Measurements from ENCODE around the gene KLHL25. TPM values are rescaled to one million over a fixed set of nuclear protein-coding genes. Genes with fewer than 3 reads are reported as not detected.

The KLHL25 gene
- polyA plus RNA-seq, 2 of the 4 experiments (the other 2 are of a cell fraction), result 3.2 to 6.1 TPM

DNA sequence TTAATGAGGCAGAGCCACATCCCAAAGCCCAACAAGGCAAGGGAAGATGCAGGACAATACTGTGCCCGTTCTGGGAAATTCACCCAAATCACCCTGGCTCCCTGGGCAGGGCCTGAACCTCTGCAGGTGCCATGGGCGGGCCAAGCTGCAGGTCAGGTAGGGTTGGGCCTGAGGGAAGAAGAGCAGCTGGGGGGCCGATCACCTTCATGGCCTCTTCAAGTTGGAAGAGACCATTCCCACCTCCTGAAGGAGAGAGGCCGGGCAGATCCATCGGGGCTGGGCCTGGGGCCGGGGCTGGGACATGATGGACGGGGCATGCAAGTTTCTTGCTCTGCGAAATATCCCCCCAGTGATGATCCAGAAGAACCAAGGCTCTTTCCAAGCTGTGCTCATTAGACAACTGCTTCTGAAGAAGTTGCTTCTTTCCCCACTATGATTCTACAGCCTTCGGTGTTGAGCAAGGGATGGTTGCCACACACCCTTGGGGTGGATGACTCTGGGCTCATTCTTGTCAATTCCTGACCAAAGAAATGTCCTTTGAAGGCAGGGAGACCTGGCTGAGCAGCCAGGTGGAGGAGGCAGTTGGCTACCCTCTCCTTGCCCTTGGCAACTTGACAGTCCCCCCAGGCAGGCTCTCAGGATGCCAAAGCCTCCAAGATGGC, 38.2 kb downstream of the KLHL25 start (continued):
- TF ChIP-seq PBX3 (IDR thresholded peaks at IDR 0.05), result no peak

- DNase-seq (ENCODE audit: low read depth in 1 of 2, low spot score in 1 of 2) (no peak), FAIRE-seq (no peak), ATAC-seq (no peak)
- POLR2A ChIA-PET, result interaction anchor here (0.9 kb wide), 1 partner anchor 39 kb away, joined by 6 read pairs; no protein-coding TSS in a partner anchor
- H3K4me1 ChIP-seq, result no peaks in the 10 kb centered on the region
- CTCF ChIA-PET, result interaction anchor here (1.0 to 2.3 kb wide), 3 partner anchors 9 to 64 kb away, joined by 3 to 7 read pairs (median 3); no protein-coding TSS in a partner anchor
- 96% methylated on average over 4 of the region's 4 CpGs for WGBS (ENCODE audit: missing lambda C conversion rate)
- no peak overlapping the region for H3K27ac ChIP-seq
- TF ChIP-seq MAZ (IDR thresholded peaks at IDR 0.05; ENCODE audit: borderline replicate concordance, low read depth, low read length) (no peak), FOXS1 (CRISPR knock-in tag; IDR thresholded peaks at IDR 0.05) (no peak), HOXA7 (CRISPR knock-in tag; IDR thresholded peaks at IDR 0.05) (no peak), NR3C1 (IDR thresholded peaks at IDR 0.05) (no peak), MAX (IDR thresholded peaks at IDR 0.05) (no peak), SREBF2 (IDR thresholded peaks at IDR 0.05) (no peak), EHF (CRISPR knock-in tag; IDR thresholded peaks at IDR 0.05) (no peak), HDAC2 (IDR thresholded peaks at IDR 0.05) (no peak), PBX3 (IDR thresholded peaks at IDR 0.05) (no peak), CBX8 (IDR thresholded peaks at IDR 0.05) (no peak), HEYL (CRISPR knock-in tag; IDR thresholded peaks at IDR 0.05) (no peak), HOXB13 (CRISPR knock-in tag; IDR thresholded peaks at IDR 0.05; ENCODE audit: low read depth) (no peak), KDM5A (IDR thresholded peaks at IDR 0.05) (no peak)
- TF ChIP-seq, protein P1, sequence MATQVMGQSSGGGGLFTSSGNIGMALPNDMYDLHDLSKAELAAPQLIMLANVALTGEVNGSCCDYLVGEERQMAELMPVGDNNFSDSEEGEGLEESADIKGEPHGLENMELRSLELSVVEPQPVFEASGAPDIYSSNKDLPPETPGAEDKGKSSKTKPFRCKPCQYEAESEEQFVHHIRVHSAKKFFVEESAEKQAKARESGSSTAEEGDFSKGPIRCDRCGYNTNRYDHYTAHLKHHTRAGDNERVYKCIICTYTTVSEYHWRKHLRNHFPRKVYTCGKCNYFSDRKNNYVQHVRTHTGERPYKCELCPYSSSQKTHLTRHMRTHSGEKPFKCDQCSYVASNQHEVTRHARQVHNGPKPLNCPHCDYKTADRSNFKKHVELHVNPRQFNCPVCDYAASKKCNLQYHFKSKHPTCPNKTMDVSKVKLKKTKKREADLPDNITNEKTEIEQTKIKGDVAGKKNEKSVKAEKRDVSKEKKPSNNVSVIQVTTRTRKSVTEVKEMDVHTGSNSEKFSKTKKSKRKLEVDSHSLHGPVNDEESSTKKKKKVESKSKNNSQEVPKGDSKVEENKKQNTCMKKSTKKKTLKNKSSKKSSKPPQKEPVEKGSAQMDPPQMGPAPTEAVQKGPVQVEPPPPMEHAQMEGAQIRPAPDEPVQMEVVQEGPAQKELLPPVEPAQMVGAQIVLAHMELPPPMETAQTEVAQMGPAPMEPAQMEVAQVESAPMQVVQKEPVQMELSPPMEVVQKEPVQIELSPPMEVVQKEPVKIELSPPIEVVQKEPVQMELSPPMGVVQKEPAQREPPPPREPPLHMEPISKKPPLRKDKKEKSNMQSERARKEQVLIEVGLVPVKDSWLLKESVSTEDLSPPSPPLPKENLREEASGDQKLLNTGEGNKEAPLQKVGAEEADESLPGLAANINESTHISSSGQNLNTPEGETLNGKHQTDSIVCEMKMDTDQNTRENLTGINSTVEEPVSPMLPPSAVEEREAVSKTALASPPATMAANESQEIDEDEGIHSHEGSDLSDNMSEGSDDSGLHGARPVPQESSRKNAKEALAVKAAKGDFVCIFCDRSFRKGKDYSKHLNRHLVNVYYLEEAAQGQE (IDR thresholded peaks at IDR 0.05), result no peak
- TF ChIP-seq, protein P2, sequence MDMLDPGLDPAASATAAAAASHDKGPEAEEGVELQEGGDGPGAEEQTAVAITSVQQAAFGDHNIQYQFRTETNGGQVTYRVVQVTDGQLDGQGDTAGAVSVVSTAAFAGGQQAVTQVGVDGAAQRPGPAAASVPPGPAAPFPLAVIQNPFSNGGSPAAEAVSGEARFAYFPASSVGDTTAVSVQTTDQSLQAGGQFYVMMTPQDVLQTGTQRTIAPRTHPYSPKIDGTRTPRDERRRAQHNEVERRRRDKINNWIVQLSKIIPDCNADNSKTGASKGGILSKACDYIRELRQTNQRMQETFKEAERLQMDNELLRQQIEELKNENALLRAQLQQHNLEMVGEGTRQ (IDR thresholded peaks at IDR 0.05), result no peak
- TF ChIP-seq, protein P3, sequence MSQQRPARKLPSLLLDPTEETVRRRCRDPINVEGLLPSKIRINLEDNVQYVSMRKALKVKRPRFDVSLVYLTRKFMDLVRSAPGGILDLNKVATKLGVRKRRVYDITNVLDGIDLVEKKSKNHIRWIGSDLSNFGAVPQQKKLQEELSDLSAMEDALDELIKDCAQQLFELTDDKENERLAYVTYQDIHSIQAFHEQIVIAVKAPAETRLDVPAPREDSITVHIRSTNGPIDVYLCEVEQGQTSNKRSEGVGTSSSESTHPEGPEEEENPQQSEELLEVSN (IDR thresholded peaks at IDR 0.05; ENCODE audit: borderline replicate concordance, low read depth), result no peak
- TF ChIP-seq, protein P4, sequence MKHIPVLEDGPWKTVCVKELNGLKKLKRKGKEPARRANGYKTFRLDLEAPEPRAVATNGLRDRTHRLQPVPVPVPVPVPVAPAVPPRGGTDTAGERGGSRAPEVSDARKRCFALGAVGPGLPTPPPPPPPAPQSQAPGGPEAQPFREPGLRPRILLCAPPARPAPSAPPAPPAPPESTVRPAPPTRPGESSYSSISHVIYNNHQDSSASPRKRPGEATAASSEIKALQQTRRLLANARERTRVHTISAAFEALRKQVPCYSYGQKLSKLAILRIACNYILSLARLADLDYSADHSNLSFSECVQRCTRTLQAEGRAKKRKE (CRISPR knock-in tag; IDR thresholded peaks at IDR 0.05; ENCODE audit: low read depth), result no peak
- H3K4me3 ChIP-seq, result no peak overlapping the region
- H3K4me2 ChIP-seq, result no peak overlapping the region
- no peaks in the 10 kb centered on the region for H3K9me3 ChIP-seq
These were observed 38.8 kb downstream of the KLHL25 start for GRCh38 chr15:85755942-85756341.

Measured in A549 (cell line).